HG03565 (cell line): ENCODE data around the gene IGFBP3.
"Not testable (repeated sequence)": the region's sequence is repeated elsewhere in the genome, so short reads cannot be mapped to it uniquely, and the experiment has no call there.

Experiments used
- ATAC-seq: cut with Tn5 transposase; IDR thresholded peaks from one replicate; pipeline ENCODE4 v1.9.1; 2021; ENCODE audit warnings: mild to moderate bottlenecking, moderate library complexity; ENCODE audit not compliant: unreplicated experiment

The IGFBP3 gene

DNA sequence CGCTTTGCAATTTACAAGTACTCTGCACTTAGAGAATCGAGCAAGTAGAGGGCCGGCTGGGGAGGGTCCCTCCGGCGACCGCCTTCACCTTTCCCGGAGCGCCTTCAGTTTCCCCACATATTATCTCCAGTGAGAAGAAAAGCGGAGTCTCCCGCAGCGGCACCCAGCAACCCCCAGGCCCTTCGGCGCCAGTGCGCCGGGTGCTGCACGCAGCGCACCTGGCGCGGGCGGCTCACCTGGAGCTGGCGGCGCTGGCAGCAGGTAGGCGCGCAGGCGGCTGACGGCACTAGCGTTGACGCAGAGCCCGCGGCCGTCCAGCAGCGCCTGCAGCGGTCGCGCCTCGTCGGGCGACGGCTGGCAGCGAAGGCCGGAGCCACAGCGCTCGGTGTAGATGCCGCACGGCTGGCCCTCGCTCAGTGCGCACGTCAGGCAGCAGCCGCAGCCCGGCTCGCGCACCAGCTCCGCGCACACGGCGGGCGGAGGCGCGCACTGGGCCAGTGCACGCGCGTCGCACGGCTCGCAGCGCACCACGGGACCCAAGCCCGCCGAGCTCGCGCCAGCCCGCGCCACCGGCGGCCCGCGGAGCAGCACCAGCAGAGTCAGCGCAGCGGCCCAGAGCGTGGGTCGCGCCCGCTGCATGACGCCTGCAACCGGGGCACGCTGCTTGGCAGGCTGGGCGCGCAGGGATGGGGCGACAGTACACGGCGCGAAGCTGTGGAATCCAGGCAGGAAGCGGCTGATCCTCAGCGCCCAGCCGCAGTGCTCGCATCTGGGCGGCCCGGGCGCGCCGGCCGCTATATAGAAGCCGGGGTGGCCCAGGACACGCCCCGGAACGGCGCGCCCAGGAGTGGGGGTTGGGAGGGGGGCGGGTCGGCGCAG lies at the start of gene IGFBP3:
Gene IGFBP3 (minus strand): TSS at position 771 of the 879 bp plus-strand sequence. CDS start 132 bp downstream, at position 639.
- no peak for ATAC-seq

- no peak for ATAC-seq
Measured at GRCh38 chr7:45970454-45970853, 49.4 kb upstream of the IGFBP3 start.

DNA sequence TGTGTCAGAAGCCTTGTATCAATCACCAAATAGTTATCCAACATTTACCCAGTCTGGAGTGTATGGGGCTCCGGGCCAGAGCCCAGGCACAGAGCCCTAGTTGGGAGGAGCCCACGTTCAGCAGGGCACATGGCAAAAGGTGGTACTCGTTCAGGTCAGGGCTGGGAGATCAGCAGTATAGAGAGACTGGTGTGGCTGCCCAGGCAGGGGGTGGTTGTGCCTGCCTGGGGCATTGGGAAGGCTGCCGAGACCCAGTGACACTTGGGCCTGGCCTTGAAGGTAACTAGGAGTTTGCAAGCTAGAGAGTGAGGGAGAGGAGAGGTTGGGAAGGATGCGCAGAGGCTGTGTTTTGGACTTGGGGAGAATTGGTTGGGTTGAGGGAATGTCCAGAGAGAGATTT lies 48.9 kb upstream of the IGFBP3 start:
- ATAC-seq: no peak

- no peak for ATAC-seq
Measured at GRCh38 chr7:45968856-45969541, 47.9 kb upstream of the IGFBP3 start.

DNA sequence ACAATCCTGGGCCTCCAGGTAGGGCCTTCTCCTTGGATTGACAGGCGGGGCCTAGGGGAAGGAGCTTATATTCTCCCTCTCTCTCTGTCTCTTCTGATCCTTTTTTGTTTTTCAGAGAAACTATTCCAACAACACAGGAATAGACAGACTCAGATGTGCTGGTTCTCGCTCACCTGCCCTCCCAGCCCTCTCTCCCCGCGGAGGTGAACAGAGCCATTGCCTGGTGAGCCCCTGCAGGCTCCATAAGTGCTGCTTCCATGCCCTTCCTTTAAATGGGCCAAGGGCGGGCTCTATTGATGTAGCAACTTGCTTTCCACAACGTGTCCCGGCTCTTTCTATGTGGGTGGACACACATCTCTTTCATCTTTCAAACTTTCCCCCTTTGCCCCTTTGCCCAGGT lies 47.2 kb upstream of the IGFBP3 start:
- ATAC-seq: no peak

DNA sequence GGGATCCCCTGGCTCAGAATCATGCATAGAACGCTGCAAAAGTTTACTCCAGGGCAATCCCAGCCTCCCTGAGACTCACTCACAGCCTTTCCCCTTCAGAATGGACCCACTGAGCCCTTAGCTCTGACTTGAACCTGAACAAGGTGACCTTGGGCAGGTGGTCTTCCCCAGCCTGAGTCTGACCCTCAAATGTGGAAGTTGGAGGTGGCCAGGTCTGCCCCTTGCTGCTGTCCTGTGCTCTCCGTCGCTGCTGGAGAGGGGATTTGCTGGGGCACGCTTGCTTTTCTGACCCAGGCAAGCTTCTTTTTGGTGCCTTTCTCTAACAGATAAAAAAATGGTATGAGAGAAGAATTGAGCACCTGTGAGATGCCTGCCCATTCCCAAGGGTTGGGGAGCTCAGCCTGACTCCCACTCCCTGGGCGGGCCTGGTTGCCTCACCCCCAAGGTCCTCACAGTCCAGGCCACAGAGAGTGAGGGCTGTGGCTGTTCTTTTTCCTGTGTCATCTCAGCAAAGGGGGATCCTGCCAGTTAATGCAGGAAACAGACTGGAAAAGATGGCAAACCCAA lies 46.6 kb upstream of the IGFBP3 start:
- no peak for ATAC-seq

- no peak for ATAC-seq
Measured at GRCh38 chr7:45962861-45963260, 41.8 kb upstream of the IGFBP3 start.

- no peak for ATAC-seq
Measured at GRCh38 chr7:45957721-45958120, 36.6 kb upstream of the IGFBP3 start.

DNA sequence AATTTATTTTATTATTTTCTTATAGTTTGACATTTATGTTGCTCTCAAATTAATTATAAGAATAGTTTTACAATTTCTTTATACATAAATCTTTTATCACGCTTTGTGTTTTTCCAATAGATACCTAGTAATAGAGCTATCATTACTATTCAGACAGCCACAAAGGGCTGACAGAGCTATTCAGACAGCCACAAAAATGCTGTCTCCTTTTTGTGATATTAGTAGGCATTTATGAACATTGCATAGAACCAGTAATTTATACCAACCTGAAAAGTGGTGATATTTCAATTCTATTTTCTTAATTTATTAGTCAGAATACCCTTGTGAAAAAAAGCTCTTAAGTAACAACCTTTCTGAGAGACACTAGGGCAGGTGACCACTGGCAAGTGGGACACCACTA lies 34.2 kb upstream of the IGFBP3 start:
- ATAC-seq: no peak

GRCh38 chr7:45953055-45953454 lies 32.0 kb upstream of the IGFBP3 start:
- ATAC-seq: not testable (repeated sequence)

GRCh38 chr7:45944058-45944457 lies 23.0 kb upstream of the IGFBP3 start:
- no peak for ATAC-seq

- no peak for ATAC-seq
Measured at GRCh38 chr7:45940939-45941338, 19.9 kb upstream of the IGFBP3 start.

GRCh38 chr7:45940237-45940781 lies 19.2 kb upstream of the IGFBP3 start:
- ATAC-seq: not testable (repeated sequence)

- no peak for ATAC-seq
Measured at GRCh38 chr7:45939574-45939973, 18.5 kb upstream of the IGFBP3 start.

- ATAC-seq: no peak
Measured at GRCh38 chr7:45938626-45939302, 17.7 kb upstream of the IGFBP3 start.

- no peak for ATAC-seq
Measured at GRCh38 chr7:45937862-45938261, 16.8 kb upstream of the IGFBP3 start.

DNA sequence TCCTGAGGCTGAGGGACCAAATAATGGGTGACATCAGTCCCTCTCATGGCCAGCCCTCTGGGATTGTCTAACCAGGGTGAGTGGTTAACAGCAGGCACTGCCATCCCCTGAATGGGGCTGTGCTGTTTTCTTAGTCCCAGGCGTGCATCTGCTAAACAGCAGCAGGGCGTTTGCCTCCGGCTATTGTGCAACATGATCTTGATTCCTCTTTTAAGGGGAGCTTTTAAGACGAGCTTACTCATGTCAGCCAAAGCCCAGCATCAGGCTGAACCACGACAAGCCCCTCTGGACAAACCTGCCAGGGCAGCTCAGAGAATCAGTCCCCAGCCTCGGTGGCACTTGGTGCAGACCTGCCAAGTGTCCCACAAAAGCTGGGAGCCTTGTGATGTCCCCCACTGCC lies 16.2 kb upstream of the IGFBP3 start:
- no peak for ATAC-seq

GRCh38 chr7:45930967-45931366 lies 9.9 kb upstream of the IGFBP3 start:
- ATAC-seq: no peak

DNA sequence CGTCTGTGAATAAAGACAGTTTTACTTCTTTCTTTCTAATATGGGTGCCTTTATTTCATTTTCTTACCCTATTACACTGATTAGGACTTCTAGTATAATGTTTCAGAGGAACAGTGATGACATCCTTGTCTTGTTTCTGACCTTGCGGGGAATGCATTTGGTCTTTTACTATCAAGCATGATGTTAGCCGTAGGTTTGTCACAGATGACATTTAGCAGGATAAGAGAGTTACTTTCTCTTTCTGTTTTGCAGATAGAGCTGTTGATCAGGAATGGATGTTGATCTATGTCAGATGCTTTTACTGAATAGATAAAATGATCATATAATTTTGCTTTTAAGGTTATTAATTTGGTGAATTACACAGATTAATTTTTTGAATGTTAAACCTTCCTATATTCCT lies 6.6 kb upstream of the IGFBP3 start:
- ATAC-seq: no peak

GRCh38 chr7:45924283-45924682 lies 3.2 kb upstream of the IGFBP3 start:
- ATAC-seq: no peak

DNA sequence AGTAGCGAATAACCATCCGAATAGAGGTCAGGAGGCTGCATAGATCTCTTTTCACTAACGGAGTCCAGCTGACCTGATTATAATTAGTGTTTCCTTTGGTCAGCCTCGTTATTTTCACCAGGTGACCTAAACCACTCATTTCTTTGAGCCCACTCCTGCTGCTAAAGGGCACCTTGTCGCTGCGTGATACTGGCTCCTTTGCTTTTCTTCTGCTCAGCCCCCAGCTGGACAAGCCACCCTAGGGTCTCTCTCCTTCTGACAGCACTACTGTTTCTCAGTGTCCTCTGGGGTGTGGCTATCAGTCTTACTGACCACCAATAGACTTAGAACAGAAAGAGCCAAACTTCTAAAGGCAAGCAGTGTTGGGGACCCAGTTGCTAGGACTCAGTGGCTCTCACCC lies 2.7 kb upstream of the IGFBP3 start:
- ATAC-seq: no peak
